ENCODE results near the gene CERK.
"Not testable (repeated sequence)": the region's sequence is repeated elsewhere in the genome, so short reads cannot be mapped to it uniquely, and the experiment has no call there.

CERK gene

DNA sequence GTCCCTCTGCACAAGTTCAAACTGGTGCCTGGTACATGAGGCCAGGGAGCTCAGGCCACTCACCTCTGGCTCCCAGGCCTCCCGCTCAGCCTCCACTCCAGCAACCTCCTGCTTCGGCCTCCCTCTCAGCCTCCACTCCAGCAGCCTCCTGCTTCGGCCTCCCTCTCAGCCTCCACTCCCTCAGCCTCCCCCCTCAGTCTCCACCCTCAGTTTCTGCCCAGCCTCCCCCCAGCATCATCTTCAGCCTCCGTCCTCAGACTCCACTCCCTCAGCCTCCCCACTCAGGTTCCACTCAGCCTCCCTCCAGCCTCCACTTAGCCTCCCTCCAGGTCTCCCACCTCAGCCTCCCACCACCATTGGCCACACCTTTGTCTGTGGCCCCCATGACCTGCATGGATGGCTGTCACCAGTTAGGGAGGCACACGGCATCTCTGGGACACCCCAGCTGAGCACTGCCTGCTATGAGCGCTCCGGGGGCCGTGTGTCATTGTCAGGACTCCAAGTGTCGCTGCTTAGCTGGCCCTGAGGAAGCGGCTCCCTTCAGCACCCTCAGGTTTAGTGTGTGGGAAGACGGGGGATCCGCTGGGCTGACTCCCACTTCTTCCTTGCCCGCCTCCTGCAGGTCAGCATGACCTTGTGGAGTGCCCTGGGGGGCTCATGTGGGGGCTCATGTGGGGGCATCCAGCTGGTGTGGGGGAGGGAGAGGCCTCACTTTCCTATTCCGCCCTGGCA, 78.8 kb downstream of the CERK start:
- no peak for DNase-seq

DNA sequence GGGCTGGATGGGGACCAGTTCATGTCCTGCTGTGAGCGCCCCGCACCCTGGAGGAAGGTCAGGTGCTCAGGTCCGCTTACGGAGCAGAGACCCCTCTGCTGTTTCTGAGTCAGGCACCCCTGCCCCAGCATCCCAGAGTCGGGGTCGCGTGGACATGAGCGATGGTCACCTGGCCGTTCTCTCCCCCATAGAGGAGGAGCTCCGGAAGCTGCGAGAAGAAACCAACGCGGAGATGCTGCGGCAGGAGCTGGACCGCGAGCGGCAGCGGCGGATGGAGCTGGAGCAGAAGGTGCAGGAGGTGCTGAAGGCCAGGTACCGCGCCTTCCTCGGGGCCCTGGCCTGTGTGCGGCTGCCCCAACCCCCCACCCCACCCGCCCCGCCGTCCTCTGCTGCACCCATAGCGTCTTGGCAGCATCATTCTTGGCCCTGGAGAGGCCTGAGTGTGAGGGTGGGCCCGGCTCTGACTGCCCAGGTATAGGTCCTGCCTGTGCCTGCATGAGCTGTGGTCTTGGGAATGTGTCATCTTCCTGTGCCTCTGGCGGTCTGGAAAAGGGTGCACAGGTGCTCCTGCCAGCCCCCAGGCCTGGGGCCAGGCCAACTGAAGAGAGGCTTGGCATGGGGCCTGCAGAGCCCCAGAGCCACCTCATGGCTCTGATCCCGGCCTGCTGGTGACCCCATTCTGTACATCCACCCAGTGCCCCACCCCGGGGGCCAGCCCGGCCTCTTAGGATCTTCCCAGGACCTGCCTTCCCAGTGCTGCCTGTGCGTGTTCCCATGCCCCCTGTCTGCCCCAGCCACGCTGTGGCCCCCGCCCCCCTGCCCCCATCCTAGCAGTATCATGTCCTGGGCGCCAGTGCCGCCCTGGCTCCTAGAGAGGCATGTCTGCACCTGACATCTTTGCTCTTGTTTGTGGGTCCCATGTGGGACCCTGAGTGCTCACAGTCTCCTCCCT, 79.8 kb downstream of the CERK start:
- DNase-seq: no peak

DNA sequence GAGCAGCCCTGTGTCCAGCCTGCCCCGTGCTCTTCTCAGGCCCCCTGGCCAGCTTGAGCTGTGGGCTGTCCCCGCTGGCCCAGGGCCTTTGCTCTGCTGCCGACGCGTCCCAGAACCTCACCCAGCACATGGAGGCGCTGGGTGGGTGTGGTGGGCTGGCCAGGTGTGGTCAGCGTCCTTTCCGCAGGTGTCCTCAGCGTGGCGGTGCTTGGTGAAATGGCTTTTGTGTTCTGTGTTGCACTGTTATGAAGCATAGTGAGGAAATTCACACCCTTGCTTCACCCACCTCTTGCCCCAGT, 80.4 kb downstream of the CERK start:
- DNase-seq: no peak

DNA sequence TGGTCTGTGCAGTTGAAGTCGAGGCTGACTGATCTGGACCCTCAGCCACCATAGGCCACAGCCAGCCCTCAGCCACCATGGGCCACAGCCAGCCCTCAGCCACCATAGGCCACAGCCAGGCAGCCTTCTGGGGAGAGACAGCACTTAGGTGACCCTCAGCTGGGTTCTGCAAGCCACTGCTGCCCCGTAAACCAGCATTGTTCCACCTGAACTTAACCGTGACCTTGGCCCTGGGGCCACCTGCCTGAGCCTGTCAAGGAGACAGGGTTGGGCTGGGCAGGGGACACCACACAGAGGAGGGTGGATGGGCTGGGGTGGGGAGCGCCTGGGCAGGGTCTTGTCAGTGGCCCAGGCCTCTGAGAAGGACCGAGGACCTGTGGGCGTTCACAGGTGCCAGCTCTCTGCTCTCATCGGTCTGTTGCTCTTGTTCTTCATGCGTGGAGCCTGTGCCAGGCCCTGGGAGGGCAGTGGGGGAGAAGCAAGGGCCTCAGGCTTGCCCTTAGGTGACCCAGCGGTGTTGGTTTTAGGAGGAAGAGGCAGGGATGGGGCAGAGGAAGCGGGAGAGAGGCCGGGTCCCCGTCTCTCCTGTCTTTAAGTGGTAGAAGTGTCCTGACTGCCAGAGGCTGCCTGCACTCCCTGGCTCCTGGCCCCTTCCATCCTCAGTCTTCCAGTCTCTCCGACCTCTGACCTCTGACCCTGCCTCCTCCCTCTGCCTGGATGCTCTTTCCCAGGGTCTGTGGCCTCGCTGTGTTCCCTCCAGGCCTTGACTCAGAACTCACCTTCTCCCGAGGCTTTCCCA, 81.0 kb downstream of the CERK start:
- no peak for DNase-seq

DNA sequence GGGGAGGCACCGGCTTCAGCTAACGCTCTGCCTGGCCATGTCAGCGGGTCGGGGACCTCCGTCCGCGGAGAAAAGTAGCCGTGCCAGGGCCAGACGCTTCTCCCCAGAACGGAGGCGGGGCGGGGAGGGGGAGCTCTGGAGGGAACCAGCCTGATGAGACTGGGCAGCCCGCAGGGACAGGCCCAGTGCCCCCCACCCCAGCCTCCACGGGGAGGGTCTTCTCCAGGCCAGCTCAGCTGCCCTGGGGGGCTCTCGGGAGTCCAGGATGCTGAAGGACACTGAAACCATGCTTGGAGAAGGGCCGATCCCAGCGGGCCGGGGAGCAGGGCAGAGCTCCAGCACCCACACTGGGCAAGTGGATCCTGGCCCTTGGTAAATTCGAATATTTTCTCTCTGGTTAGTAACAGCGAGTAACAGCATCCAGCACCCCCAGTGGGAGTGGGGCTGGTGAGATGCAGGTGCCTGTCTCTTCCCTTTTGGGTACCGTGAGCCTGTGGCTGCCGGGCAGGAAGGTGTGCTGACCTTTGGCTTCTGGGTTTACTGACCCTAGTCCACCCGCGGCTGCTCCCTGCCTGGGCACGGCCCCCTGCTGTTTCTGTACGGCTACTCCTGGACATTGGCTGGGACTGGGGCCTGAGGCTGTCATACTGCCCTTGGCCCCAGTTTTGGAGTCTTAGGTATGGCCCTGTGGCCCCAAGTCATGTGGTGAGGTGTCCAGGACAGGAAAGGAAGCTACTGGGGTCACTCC, 82.0 kb downstream of the CERK start:
- DNase-seq: no peak

DNA sequence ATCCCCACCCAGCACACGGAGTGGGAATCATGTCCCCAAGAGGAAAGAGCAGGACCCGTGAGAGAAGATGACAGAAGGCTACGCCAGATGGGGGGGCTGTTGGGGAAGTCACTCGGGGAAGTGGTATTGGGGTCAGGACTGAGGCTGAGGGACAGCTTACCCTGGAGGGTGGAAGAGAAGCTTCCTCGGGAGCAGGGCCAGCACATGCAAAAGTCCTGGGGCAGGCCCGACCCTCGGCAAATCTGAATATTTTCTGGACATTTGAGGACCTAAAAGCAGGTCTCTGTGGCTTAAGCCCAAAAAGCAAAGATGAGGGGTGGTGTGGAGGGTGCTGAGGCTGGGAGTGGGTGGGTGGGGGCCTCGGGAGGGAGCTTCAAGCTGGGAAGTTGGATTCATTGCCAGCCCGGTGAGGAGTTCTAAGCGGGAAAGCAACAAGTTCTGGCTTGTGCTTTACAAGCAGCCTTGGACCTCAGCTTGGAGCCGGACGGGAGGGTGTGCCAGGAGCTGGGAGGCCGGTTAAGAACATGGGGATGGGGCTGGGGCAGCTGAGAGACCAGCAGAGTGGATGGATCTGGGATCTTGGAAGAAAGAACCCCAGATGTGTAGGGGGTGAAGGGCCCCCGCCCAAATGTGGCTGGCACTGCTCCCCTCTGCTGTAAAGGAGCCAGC, 83.0 kb downstream of the CERK start:
- DNase-seq: no peak

DNA sequence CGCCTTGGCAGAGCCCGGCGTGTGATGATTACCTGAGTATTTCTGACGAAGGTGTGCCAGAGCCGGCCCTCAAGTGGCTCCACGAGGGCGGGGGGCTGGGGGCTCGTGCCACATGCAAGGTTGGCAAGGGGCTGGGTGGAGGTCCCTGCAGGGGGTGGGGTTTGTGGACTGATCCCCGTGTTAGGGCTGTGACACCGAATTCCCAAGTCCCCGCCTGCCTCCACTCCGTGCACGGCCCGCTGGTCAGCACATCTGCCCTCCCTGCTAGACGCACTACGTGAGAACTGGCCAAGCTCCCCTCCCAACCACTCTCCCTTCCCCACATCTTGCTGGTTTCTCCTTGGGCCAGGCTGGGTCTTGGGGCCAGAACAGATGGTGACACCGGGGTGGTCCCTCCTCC, 83.6 kb downstream of the CERK start:
- no peak for DNase-seq

DNA sequence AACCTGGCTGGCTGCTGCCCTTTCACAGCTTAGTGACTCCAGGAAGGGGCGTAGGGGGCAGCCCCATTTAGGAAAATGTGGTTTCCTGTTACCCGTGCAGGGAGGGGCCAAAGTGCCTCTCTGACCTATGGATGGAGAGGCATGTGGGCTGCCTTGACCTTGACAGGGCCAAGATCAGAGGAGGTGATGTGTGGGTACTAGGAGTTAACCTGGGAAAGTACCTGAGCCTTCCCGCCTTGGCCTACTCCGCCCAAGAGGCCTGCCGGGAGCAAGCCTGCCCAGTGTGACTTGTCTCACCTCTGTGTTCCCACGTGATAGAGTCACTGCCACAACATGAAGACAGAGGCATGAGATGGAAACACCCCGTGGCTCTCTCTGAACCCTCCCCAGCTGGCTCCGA, 84.5 kb downstream of the CERK start:
- DNase-seq: no peak

DNA sequence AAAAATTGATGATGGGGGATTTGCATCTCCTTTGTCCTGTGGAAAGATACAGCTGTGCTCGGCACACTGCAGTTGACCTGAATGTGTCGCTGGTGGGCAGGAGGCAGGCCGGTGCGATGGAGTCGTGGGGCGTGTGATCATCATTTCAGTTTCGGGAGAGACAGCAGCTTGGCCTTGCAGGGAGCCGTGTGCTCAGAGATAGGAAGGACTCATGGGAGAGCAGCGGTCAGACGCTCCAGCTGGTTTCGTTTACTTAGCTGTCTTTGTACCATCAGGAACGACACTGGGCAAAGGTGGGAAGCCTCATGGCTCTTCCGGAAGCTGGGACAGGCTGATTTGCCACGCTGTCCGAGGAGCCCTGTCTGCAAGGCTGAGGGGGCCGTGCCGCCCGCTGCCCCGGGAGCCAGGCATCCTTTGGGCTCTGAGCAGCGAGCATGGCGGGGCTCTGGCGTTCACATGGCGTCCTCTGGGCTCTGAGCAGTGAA, 85.2 kb downstream of the CERK start:
- DNase-seq: peak; percentile 19

DNA sequence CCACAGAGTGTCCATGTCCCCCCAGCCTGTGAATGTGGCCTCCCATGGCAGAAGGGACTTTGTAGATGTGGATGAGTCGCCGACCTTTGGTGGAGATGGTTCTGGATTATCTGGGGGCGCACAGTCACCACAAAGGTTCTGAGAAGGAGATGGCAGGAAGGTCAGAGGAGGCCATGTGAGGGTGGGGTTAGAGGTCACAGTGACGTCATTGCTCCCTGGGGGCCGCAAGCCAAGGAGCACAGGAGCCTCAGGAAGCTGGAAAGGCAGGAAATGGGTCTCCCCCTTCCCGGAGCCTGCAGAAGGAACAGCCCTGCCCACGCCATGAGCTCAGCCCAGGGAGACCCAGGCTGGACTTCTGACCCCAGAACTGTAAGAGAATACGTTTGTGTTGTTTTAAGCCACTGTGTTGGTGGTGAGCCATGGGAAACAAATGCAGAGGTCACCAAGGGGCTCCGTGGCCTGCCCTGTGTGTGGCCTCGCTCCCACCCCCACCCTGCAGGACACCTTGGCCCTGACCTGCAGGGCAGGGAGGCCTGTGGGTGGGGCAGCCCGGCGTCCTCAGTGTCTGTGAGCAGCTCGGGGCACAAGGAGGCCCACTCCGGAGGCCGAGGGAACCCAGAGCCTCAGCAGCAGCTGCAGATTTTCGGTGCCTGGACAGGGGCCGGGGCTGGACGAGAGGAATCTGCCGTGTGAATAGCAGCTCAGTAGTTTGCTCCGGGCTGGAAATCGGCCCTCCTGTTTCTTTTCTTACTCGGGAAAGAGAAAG, 85.8 kb downstream of the CERK start:
- no peak for DNase-seq

DNA sequence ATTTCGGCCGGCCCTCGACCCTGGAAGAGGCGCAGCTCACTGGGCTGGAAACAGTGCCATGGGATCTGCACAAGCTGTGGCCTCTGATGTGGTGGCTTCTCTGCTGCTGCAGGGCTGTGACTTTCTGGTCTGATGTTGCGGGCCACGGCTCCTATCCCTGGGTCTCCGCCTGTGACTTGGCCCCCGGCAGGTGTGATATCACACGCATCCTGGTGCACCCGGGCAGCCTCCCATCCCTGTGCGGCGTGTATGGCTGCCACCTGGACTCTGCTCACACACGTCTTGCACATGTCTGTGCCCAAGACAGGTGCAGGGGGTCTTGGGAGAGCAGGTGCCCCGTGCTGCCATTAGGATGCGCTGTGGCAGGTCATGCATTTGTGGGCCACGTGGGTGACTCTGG, 86.7 kb downstream of the CERK start:
- DNase-seq: no peak

DNA sequence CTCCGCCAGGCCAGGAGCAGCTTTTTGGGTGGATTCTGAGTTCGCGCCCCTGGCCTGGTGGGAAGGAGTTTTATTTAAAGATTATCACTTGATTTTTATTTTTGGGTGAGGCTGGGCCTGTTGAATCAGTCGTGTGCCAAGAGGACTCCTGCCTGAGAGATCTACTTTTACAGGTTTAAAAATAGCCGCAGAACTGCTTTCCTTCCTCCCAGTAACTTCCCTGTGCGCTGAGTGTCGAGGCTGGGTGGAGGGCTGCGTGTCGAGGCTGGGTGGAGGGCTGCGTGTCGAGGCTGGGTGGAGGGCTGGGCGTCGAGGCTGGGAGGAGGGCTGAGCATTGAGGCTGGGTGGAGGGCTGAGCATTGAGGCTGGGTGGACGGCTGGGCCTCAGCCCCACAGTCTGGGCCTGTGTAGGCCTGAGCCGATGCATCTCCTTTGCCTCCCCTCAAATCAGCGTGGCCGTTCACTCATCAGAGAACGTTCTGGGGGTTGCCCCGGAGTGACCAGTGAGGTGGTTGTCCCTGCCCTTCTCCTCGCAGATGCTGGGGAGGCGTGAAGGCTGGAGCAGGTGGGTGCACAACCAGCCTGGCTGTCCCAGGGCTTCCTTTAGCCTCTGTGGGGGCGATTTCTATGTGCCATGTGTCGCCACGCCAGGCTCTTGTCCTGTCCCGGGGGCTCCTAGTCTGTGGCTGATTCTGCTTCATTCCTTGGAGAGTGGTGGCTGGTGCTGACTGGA, 87.8 kb downstream of the CERK start:
- DNase-seq: no peak

DNA sequence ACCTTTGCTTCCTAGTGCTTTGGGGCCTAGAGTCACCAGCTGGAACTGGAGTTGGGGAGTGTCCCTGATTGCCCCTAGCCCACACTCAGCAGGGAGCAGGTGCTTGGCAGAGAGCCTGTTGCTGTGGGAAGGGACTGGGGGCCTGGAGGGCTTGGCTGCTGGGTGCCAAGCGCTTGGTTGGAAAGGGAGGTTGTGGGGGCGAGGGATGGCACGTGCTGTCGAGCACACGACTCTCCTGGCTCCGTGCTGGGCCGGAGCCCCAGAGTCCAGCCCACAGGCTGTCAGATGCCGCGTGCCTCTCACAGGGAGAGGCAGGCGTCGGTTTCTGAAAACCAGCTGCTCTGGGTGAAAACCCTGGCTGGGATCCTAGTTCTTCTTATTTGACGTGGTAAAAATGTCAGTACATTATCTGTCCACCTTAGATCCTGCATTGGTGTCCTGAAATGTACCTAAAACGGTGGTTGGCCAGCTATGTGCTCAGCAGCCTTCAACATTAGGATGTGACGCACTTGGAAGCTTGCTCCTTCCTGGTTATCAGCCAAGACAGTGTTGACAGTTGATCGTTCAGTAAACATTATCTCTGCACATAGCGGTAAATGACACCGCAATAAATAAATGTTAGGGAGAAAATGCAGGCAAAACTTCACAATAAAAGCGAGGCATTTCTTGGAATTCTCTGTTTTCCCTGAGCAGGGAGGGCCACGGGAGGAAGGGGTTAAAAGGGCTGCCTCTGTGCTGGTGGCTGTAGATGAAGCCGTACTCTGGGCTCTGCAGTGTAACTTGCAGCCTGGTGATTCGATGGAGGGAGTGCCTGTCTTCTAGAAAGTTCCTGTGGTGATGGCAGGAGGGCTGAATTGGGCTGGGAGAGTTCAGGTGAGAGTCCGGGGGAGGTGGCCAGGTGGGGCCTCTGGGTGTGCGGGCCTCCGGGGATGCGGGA, 88.6 kb downstream of the CERK start:
- DNase-seq: peak; percentile 76

DNA sequence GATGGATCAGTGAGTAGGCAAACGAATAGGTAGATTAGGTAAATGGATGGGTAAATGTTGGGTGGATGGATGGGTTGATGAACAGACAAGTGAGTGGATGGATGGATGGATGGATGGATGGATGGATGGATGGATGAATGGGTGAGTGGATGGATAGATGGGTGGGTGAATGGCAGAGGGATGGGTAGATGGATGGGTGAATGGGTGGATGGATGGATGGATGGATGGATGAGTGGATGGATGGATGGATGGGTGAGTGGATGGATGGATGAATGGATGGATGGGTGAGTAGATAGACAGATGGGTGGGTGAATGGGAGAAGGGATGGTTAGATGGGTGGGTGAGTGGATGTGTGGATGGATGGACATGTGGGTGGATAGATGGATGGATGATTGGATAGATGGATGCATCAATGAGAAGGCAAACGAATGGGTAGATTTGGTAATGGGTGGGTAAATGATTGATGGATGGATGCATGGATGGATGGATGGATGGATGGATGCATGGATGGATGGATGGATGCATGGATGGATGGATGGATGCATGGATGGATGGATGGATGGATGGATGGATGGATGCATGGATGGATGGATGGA, 89.7 kb downstream of the CERK start:
- not testable (repeated sequence) for DNase-seq

DNA sequence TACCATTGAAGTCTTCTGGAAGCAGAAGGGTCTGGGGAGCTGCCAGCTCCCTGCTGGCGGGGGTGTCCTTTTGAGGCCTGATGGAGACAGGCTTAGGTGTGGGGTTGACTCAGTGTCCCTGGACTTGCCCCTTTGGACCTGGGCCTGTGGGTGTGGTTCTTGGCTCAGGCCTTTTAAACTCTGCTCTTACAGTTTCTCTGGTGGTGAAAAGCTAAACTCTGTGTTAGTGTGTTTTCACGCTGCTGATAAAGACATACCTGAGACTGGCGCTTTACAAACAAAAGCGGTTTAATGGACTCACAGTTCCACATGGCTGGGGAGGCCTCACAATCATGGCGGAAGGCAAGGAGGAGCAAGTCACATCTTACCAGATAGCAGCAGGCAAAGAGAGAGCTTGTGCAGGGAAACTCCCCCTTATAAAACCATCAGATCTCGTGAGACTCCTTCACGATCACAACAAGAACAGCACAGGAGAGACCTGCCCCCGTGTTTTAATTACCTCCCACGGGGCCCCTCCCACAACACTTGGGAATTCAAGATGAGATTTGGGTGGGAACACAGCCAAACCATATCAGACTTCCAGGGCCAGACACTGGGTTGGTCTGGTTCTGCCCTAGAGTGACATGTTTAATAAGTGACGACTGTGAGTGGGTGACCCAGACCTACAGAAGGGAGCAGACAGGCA, 91.4 kb downstream of the CERK start:
- DNase-seq: no peak

DNA sequence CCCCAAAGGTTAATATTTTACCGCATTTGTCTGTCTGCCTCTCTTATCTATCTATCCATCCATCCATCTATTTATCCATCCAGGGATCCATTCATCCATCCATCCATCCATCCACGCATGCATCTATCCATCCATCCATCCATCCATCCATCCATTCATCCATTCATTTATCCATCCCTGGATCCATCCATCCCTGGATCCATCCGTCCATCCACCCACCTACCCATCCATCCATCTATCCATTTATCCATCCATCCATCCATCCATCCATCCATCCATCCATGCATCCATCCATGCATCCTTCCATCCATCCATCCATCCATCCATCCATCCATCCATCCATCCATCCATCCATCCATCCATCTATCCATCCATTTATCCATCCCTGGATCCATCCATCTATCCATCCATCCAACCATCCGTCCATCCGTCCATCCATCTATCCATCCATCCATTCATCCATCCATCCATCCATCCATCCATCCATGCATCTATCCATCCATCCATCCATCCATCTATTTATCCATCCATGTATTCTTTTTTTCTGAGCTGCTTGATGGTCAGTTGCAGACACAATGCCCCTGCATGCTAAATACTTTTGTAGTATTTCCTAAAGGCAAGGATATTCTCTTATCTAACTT, 95.1 kb downstream of the CERK start:
- not testable (repeated sequence) for DNase-seq

DNA sequence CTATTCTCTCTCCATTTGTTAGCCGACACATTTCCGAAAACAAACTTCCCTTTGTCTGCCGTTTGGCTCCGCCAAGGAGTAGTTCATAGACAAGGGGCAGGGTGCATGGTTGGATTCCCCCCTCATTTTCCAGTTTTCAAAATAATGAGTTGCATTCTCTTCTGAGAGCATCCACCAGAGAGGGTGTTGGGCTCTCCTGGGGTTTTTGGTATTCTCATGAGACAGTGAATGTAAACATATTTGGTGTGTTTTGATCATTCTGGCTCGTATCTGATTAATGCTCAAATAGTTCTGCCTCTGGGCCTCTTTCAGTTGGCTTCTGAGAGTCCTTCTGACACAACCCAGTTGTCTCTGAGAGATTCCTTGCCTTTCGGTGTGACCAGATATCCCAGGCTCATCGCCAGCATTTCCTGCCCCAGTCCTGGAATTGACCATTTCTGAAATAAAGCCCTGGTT, 96.2 kb downstream of the CERK start:
- DNase-seq: no peak

Data from NCI-H2029 (cell line).